Kidney (tissue), 14 donors: ENCODE data around the gene SH3RF3. TPM values are rescaled to one million over a fixed set of nuclear protein-coding genes. Genes with fewer than 3 reads are reported as not detected.

Source experiments
- DNase-seq, 5 donors: peaks; one replicate each; pipeline ENCODE4 v3.0.0-alpha.2; 2013 to 2020
- FAIRE-seq: peaks from 2 replicates; lab custom pipeline; 2012; peaks lifted over from hg19 to GRCh38; lab: Jason Lieb, UNC
- H3K27ac ChIP-seq, 2 donors: one replicate each; pipeline ENCODE4 v1.7.0; 2013; ENCODE audit warnings: low read depth in 2 of 2, low read length in 2 of 2, inconsistent platforms in 1 of 2
- H3K27me3 ChIP-seq: one replicate; pipeline ENCODE4 v1.7.1; 2013; ENCODE audit warnings: low read length, inconsistent platforms; ENCODE audit not compliant: control insufficient read depth, insufficient read depth
- H3K36me3 ChIP-seq, 3 donors: one replicate each; pipeline versions ENCODE4 v1.7.0 to v1.7.1; 2013; ENCODE audit warnings: low read length in 3 of 3, control low read depth in 1 of 3, inconsistent platforms in 1 of 3; ENCODE audit not compliant: insufficient read depth in 3 of 3, control insufficient read depth in 2 of 3
- H3K4me1 ChIP-seq, 3 donors: one replicate each; pipeline versions ENCODE4 v1.7.0 to v1.7.1; 2013; ENCODE audit warnings: low read length in 3 of 3, inconsistent platforms in 1 of 3, low read depth in 1 of 3; ENCODE audit not compliant: control insufficient read depth in 2 of 3, insufficient read depth in 2 of 3
- H3K4me3 ChIP-seq, 3 donors: one replicate each; pipeline versions ENCODE4 v1.7.0 to v1.8.1; 2013; ENCODE audit warnings: low read length in 3 of 3, control low read depth in 1 of 3, inconsistent platforms in 1 of 3
- H3K9ac ChIP-seq, 3 donors: one replicate each; pipeline versions ENCODE4 v1.7.0 to v1.7.1; 2013; ENCODE audit warnings: low read length in 3 of 3, control low read depth in 1 of 3, inconsistent platforms in 1 of 3
- H3K9me3 ChIP-seq, 3 donors: one replicate each; pipeline versions ENCODE4 v1.7.0 to v1.7.1; 2013; ENCODE audit warnings: low read length in 3 of 3, control low read depth in 1 of 3, inconsistent platforms in 1 of 3; ENCODE audit not compliant: control insufficient read depth in 2 of 3, insufficient read depth in 1 of 3
- CTCF ChIP-seq: IDR thresholded peaks from 3 replicates; pipeline ENCODE4 v1.5.1; 2012; ENCODE audit warnings: mild to moderate bottlenecking, moderate library complexity, borderline replicate concordance; ENCODE audit not compliant: insufficient read depth; ENCODE audit errors: extremely low read depth
- intact Hi-C: fragments of 100-400 bp; cut with DNase I; formaldehyde crosslinking; loops from one replicate; pipeline ENCODE4 v1.11.1; 2022
- polyA plus RNA-seq: library from polyadenylated mRNA; stranded (reverse); fragments of 350-450 nt; fragmentation: Illumina TruSeq; extraction: RNeasy Lipid Tissue Mini Kit (QIAGEN cat#74804); gene quantifications from one replicate; pipeline ENCODE4 v1.2.3, GENCODE V29; 2014; ENCODE audit warnings: low read depth, low replicate concordance; ENCODE audit not compliant: insufficient read depth
- total RNA-seq: library from RNA; stranded (reverse); fragmentation: NEBNext Ultra II Directional; extraction: Animal tissue kit (Norgen Biotek cat#: 25700); gene quantifications from one replicate; pipeline ENCODE4 v1.2.1, GENCODE V29; 2021
- donor health status: control.
- donor health status: control.
- donor health status: control.
- donor health status: control.
- donor health status: control.
- donor health status: DM: yes; HTN: yes; CAD: no.
- donor health status: Normal renal cell carcinoma (clear cell type).

Gene SH3RF3
- total and polyA plus RNA-seq, 2 donors from 2014 or later, result 1.7 to 10.7 TPM

DNA sequence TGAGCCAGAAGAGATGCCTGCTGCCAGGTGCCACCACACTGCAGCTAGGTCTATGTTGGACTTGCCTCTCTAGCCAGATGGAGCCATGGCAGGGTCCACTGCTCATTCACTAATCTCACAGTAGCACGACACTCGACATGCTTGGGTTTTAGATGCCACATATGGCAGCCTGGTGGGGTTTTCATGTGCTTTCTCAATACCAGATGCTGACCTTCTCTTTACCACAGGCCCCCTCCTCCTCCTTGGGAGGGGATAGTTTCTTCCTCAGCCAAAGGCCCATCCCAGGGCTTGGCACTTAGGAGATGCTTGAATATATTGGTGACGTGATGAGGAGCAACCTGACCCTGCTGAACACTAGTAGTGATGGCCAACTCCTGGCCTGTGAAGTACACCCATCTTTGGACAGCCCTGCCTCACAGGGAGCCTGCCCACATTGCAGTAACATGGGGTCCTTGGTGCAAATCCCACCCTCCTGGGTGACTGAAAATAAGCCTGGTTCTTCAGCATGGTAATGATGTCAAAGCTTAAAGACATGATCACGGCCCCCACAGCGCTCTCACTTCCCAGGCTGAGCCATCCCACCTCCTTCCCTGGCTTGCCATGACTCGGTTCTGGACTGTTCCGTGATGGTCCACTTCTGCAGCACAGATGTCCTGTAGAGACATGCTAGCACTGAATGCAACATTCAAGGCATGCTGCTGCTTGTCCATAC, 227.5 kb downstream of the SH3RF3 start:
- no peak for FAIRE-seq
- no peak overlapping the region for H3K9ac ChIP-seq

DNA sequence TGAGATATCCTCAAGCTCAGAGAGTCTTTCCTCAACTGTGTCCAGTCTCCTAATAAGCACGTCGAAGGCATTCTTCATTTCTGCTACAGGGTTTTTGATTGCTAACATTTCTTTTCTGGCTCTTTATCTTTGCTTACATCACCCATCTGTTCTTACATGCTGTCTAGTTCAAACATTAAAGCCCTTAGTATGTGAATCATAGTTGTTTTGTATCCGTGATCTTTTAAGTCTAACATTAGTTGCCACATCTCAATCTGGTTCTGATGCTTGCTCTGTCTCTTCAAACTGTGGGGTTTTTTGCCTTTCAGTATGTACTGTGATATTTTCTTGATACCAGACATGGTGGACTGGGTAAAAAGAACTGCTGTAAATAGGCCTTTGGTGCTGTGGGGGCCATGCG, 235.2 kb downstream of the SH3RF3 start:
- Histone ChIP-seq H3K4me1 (no peaks in the 10 kb centered on the region), H3K36me3 (no peaks in the 10 kb centered on the region), H3K27me3 (no peaks in the 10 kb centered on the region), H3K9me3 (no peaks in the 10 kb centered on the region), H3K4me3 (no peak overlapping the region), H3K9ac (no peak overlapping the region), H3K27ac (no peak overlapping the region)
- DNase-seq, result no peak
- no peak for TF ChIP-seq CTCF
- intact Hi-C loops, result no loop called here
- no peak for FAIRE-seq

More for the DNA sequence above, 227.5 kb downstream of the SH3RF3 start:
- H3K36me3 ChIP-seq, result no peaks in the 10 kb centered on the region
- TF ChIP-seq CTCF, result no peak
- H3K4me1 ChIP-seq, result peaks cover 0 to 8% (median 3%) of the 10 kb centered on the region in 3 donors
- no peaks in the 10 kb centered on the region for H3K27me3 ChIP-seq
- intact Hi-C loops, result no loop called here
- H3K4me3 ChIP-seq, result no peak overlapping the region
- DNase-seq, result peak in 1 of 5 donors; percentile 4
- no peak overlapping the region for H3K27ac ChIP-seq
- peaks cover 0 to 8% (median 2%) of the 10 kb centered on the region in 3 donors for H3K9me3 ChIP-seq

GRCh38 chr2:109365131-109365530, 236.1 kb downstream of the SH3RF3 start:
- no peak overlapping the region for H3K4me3 ChIP-seq
- DNase-seq (peak in 1 of 5 donors; percentile 2), FAIRE-seq (no peak)
- H3K9ac ChIP-seq, result no peak overlapping the region
- intact Hi-C loops, result no loop called here
- no peak for TF ChIP-seq CTCF
- no peaks in the 10 kb centered on the region for H3K36me3 ChIP-seq
- H3K27ac ChIP-seq, result no peak overlapping the region
- H3K27me3 ChIP-seq, result no peaks in the 10 kb centered on the region
- no peaks in the 10 kb centered on the region for H3K9me3 ChIP-seq
- H3K4me1 ChIP-seq, result no peaks in the 10 kb centered on the region
